HG03520 (cell line): ENCODE results near the gene A1BG.
"Not testable (repeated sequence)": the region's sequence is repeated elsewhere in the genome, so short reads cannot be mapped to it uniquely, and the experiment has no call there.

Source experiments
- ATAC-seq: cut with Tn5 transposase; IDR thresholded peaks from one replicate; pipeline ENCODE4 v1.9.1; 2021; ENCODE audit warnings: mild to moderate bottlenecking, moderate library complexity; ENCODE audit not compliant: unreplicated experiment

Gene A1BG

DNA sequence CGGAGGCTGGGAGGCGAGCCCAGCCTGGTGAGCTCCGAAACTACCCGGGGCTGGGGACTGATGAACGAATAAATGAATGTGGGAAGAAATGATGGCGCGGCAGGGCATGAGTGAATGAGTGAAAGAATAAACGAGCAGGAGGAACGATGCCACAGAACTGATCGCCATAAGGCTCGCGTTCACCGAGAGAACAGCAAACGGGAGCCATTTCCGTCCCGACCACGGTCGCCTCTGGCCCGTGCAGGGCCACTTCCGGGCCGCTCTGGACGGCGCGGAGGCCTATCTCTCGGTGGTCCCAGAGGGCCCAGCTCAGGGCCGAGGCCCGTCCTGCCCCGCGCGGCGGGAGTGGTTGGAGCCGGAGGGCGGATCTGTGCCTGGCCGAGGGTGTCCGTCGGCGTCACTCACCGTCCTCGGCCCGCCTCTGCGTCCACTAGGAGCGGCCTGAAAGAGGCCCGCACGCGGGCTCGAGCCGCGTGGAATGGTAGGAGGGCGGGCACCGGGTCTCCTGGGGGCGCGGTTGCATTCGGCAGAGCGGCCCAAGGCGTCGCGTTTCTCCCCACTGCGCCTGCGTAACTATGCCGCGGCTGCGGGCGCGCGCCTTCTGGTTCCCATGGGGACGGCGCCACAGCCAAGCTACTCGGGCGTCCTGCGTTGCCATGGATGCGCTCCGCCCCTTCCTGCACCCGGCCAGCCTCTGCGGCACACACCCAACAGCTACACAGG lies 9.1 kb upstream of the A1BG start, which contains the start of gene ZNF497:
ZNF497 (minus strand) TSS at position 480 of the 723 bp plus-strand sequence. CDS start 5,116 bp downstream, outside the sequence.
- ATAC-seq, result peak; percentile 85

DNA sequence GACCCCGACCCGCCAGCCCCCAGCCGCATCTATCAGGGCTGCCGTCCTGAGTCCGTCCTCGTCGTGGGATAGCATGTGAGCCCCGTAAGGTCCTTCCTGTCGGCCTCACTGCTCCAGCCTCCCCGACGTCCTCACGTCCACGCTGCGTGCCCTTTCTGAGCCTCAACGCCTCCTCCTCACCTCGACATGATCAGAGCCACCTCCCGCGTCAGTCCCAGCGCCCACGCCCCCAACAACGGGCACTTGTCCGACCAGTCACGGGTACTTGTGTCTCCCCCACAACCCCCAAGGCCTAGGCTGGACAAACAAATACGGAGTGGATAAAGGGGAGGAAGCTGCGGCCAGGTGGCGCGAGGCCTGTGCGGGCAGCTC lies 8.6 kb upstream of the A1BG start:
- ATAC-seq, result peak; percentile 13

DNA sequence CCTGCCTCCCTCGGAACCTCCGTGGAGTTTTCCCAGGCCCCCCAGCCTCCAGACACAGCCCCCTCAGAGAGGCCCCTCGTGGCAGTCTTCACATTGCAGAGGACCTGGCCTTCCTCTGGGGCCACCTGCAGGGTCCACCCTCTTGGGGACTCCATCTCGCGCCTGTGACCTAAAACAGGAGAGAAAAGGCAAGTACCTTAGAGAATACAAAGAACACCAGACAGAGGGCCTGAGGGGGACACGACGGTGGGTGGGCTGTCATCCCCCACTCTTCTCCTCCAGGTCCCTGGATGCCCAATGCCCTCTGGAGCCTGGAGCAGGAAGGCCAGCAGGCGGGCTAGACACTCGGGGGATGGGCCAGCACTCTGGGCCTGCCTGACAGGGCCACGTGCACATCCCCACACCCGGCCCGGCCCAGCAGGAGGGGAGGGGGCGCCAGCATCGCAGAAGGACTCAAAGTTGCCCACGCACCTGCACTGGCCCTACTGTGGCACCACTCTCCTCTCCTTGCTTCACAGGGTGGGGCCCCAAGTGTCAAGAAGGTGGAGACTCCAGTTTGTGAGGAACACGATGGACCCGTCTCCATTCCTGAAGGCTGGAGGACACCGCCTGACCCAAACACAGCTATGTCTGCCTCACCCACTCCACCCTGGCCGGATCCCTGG lies 4.3 kb upstream of the A1BG start:
- no peak for ATAC-seq

DNA sequence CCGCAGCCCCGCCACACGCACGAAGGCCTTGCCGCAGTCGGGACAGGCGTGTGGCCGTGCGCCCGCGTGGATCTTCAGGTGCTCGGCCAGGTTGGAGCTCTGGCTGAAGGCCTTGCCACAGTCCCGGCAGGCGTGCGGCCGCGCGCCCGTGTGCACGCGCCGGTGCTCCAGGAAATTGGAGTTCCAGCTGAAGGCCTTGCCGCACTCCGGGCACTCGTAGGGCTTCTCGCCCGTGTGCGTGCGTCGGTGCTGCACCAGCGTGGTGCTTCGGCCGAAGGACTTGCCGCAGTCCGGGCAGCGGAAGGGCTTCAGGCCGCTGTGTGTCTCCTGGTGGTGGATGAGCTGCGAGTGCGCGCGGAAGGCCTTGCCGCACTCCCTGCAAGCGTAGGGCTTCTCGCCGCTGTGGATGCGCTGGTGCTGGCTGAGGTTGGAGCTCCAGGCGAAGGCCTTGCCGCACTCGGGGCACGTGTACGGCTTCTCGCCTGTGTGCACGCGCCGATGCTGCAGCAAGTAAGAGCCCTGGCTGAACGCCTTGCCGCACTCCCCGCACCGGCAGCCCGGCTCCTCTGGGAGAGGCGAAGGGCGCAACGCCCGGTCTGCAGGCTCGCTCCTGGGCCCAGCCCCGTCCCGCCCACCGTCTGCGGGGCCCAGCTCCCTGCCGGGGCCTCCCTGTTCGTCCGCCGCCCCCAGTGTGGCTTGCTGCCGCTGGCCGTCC lies 3.6 kb upstream of the A1BG start:
- ATAC-seq, result no peak

DNA sequence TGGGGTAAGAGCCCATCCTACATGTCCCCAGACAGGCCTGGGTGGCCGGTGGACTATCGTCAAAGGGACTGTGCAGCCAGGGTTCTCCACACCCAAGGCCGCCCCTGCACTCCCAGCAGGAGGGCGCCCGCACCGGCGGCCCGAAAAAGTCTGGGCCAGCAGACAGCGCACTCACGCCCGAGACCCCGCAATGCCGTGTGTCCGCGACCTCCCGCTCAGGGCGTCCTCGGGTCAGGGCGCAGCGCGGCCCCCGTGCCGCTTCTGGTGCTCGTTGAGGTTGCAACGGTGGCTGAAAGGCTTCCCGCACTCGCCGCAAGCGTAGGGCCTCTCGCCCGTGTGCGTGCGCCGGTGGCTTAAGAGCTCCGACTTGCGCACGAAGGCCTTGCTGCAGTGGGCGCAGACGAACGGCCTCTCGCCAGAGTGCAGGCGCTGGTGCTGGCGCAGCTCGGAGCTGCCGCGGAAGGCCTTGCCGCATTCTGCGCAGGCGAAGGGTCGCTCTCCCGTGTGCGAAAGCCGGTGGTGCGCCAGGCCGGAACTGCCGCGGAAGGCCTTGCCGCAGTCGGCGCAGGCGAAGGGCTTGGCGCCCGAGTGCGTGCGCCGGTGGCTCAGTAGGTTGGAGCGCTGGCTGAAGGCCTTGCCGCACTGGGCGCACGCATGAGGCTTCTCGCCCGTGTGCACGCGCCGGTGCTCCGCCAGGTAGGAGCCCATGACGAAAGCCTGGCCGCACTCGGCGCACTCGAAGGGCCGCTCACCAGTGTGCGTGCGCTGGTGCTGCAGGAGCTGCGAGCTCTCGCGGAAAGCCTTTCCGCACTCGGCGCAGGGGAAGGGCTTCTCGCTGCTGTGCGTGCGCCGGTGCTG lies 2.8 kb upstream of the A1BG start:
- no peak for ATAC-seq

DNA sequence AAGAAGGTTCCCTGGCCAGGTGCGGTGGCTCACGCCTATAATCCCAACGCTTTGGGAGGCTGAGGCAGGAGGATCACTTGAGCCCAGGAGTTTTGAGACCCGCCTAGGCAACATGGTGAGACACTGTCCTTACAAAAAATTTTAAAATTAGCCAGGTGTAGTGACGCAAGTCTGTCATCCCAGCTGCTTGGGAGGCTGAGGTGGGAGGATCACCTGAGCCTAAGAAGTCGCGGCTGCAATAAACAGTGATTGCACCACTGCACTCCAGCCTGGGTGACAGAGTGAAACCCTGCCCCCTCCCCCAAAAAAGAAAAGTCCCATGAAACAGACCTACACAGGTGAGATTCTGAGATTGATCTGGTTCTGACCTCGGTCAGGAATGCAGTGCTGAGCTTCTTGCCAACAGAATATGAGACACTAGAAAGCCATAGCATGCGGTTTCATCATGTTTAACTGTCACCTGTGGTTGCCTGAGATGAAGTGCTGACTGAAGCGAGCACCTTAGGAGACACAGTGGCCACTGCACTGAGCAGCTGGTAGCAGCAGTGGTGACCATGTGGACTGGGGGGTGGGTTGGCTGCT lies 2.0 kb upstream of the A1BG start:
- no peak for ATAC-seq

DNA sequence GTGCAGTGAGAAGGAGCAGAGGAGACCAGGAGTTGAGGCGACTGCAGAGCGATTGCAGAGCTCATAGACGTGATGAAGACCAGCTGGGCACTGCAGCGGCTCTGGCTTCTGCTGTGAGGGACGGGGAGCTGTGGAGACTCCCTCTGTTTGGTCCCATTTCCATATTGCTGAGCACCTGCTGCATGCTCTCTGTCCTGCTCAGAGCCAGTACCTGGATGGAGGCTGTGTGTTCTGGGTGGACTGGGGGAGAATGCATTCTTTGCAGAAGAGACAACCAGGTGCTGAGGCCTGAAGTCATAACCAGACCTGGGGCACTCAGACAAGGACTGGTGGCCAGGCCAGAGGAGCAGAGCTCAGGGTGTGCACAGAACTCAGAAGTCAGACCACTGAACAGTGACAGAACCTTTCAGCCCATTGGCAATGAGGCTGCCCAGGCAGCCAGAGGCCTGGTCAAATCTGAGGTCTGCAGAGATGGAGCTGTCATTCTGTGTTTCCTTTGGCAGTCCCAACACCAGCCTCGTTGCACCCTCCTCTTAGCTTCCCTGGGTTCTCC lies 1.3 kb upstream of the A1BG start:
- ATAC-seq, result no peak

DNA sequence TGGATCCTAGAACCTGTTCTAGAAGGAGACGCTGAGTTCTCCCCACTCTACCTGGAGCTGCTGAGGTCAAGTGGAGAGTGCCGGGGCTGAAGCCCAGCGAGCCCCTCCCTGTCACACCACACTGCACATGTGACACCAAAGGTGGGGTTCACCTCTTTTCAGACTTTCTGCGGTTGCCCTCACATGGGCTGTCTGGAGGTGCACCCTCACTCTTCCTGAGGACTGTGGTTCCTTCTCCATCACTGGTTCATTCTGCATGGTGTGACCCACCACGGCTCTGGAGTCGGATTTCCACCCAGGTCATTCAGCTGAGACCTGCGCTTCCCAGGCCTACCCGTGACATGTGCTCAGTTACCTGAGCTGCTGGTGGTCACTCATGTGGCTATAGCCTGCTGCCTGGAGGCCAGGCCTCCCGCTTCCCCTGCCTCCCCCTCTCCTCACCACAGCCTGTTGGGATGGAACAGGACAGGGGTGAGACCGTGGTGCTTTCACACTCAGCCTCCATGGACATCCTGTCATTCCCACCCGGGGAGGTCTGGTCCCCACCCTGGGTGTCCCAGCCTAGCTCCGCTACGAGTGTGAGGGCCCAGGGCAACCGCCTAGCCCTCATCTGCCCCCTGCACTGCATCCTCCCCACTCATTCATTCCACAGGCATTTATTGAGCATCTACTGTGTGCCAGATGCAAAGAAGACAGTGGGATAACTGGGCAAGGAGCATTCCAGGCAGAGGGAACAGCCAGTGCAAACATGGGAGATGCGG lies 605 bp upstream of the A1BG start:
- no peak for ATAC-seq

DNA sequence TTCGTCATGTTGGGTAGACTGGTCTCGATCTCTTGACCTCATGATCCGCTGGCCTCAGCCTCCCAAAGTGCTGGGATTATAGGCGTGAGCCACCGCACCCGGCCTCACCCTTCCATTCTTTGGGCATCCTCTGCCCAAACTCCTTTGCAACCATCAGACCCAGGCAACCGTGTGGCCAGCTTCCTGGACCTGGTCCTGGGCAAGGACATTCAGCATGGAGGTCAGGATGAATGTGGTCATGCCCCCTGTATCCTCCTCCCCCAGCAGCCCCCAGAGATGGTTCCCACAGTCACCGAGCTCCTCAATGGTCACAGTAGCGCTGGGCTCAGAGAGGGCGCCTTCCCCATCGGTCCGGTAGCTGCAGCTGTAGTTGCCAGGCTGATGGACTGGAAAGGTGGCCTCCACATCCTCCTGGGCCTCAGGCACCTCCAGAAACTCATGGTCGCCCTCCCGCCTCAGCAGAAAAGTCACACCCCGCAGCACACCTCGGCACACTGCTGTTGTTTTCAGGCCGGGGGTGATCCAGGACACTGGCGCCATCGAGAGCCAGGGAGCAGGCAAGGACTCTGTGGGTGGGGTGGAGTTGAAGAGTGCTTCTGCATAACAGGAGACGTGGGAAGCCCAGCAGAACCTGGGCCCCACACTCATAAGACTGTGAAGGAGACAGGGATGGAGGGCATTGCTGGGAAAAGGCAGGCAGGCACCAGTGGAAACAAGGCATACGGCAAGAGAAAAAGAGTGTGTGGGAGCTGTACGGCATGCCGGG lies 1.1 kb downstream of the A1BG start:
- no peak for ATAC-seq

DNA sequence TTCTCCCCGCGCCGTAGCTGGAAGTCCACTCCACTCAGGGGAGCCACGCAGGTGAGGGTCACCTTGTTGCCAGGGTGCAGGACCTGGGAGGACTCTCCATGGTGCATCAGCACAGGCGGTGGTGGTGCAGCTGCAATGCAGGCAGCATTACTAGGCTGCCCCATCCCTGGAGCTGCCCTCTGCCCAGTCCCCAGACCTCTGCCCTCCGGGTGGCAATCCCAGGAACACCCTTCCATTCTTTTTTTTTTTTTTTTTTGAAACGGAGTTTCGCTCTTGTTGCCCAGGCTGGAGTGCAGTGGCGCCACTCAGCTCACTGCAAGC lies 1.8 kb downstream of the A1BG start:
- no peak for ATAC-seq

DNA sequence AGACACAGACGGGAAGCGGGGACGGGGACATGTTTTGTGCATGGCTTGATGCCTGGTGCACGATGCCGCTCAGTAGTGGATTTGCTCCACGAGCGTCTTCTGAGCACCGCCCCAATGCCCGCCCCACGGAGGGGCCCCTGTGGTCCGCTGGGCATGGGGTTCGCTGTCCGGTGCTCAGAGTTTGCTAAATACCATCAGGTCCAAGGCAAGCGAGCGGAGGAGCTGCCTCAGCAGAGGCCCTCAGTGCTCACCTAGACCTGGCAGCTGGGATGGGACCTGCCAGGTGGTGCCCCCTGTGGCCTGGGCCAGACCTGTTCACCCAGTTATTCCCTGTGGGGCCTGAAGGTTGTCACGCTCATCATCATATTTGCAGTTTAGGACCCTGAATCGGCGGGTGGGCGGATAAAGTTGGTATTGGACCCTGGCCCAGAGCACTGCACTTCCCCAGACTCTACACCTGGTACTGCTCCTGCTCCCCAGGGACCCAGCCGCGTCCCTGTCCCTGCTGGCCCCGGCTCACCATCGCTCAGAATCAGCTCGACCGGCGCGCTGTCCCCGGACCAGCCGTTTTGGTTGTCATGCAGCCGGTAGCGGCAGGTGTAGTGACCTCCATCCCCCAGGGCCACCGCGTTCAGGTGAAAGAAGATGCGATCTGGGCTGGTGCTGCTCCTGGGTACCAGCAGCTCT lies 2.3 kb downstream of the A1BG start:
- no peak for ATAC-seq

DNA sequence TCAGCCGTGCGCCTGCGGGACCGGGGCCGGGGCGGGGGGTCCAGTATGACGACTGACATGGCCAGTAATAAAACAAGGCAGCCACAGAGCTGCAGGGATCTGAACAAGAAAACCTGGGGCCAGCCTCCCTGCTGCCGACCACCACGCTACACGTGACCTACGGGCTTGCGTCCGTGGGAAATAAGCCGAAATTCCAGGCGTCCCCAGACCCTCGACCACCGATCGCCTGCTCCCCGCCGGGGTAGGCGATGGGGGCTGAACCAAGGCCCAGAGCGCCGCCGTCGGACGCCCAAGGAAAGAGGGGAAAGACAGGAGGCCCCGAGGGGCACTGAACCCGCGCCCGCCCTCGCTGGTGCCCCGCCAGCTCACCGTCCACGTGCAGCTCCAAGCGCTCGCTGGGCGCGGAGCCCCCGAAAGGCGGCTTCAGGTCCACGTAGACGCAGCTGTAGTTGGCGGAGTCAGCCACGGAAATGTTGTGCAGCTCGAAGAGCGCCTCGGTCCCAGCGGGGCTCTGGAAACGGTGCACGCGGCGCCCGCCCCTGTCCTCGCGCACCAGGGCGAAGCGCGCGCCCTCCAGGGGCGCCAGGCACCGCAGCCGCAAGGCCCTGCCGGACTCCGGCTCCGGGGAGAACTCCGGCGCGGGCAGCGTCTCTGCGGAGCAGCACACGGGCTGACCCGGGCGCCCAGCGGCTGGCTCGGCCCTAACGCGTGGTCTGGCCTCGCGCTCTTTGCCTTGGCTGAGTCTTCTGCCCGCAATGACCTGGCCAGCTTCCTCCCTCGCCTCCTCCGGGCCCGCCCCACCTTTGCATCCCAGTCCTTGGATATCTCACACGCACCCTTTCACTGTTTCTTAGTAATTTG lies 3.1 kb downstream of the A1BG start:
- ATAC-seq, result no peak

DNA sequence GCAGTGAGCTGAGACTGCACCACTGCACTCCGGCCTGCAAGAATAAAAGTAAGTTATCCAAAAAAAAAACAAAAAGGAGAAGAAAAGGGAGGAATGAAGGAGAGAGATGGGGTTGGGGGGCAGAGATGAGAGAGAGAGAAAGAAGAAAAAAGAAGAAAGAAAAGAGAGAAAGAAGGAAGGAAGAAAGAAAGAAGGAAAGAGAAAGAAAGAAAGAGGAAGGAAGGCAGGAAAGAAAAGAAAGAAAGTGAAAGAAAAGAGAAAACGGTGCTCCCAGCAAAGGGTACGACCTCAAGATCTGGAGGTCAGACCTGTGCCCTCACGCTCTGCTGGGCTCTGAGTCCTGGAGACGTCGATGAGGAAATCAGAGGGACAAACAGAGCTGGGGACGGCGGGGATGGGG lies 3.7 kb downstream of the A1BG start:
- ATAC-seq, result no peak

DNA sequence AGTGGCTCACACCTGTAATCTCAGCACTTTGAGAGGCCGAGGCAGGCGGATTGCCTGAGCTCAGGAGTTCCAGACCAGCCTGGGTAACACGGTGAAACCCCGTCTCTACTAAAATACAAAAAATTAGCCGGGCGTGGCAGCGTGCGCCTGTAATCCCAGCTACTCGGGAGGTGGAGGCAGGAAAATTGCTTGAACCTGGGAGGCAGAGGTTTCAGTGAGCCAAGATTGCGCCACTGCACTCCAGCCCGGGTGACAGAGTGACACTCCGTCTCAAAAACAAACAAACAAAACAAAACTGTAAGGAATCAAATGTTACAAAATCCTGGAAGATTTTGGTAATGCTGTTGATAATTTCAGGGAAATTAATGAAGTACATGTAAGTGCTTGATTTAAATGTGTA lies 5.2 kb downstream of the A1BG start:
- not testable (repeated sequence) for ATAC-seq

DNA sequence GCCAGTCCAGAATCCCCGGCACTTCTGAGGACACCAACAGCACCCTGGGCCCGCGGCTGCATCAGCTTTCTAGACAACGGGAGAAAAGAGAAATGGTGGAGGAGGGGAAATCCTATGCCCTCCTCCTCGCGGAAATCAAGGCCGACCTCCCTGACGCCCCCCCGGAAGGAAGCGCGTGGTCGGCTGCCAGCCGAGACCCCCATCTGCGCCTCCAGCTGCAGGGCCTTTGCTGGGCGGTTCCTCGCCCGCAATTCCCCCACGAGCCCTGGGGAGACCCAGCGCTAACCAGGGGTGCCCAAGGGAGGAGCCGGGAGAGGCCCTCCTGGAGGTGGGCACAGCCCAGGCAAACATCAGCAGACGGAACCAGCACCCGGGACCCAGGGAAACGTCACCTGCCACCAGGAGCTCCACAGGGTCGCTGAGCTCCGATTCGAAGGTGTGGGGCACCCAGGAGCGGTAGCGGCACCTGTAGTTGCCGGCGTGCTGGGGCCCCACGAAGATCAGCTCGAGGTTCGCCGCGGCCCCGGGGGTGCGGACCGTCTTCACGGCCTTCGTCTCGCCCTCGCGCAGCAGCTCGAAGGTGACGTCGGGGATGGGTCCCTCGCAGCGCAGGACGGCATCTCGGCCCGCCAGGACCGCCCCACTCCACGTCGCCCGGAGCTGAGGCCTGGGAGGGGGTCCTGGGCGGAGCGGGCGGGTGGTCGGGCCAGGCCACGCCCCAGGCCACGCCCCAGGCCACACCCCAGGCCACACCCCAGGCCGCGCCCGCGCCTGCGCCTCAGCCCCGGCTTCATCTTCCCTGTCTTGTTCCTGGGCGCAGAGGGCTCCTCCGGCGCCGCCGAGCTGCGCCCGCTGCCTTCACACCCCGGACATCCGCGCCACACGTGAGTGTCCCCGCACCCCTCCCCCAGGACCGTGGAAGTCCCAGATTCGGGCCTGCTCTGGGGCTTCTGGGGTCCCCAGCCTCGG lies 6.0 kb downstream of the A1BG start:
- peak; percentile 79 for ATAC-seq

DNA sequence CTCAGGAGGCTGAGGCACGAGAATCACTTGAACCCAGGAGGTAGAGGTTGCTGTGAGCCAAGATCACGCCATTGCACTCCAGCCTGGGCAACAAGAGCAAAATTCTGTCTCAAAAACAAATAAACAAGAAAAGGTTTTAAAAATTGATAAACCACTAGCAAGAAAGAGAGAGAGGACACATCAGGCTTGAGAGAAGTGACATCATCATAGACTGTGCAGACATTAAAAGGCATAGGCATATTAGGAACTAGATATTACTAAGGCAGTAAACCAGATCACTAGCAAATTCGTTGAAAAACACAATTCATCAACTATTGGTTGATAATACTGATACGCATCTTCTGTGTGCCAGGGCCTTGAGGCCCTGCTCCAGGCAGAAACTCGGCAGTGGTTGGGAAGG lies 7.7 kb downstream of the A1BG start:
- ATAC-seq, result no peak
